H1 (cell line): Measurements from ENCODE around the gene PCCA. TPM values are rescaled to one million over a fixed set of nuclear protein-coding genes. Genes with fewer than 3 reads are reported as not detected.

ENCODE experiments used
- JUND ChIP-seq: IDR thresholded peaks from 2 replicates; pipeline ENCODE4 v1.6.1; 2011; ENCODE audit warnings: mild to moderate bottlenecking, improper control_type of control experiment, low read length
- KDM1A ChIP-seq: fragments of 200-600, 300-600 bp; sonication (generic); IDR thresholded peaks from 2 replicates; pipeline ENCODE4 v1.7.1; 2016; ENCODE audit warnings: mild to moderate bottlenecking, low read length, borderline replicate concordance
- NANOG ChIP-seq: IDR thresholded peaks from 2 replicates; pipeline ENCODE4 v1.6.1; 2011; ENCODE audit warnings: low read length, low read depth, mild to moderate bottlenecking, inconsistent platforms; ENCODE audit not compliant: insufficient read depth, poor library complexity, severe bottlenecking
- POU5F1 ChIP-seq: IDR thresholded peaks from 2 replicates; pipeline ENCODE4 v1.6.1; 2011; ENCODE audit warnings: low read depth, mild to moderate bottlenecking, low read length, moderate library complexity
- SAP30 ChIP-seq: fragments of 300-600 bp; sonication (generic); IDR thresholded peaks from 2 replicates; pipeline ENCODE4 v1.7.1; 2012; ENCODE audit warnings: low read length, moderate library complexity, mild to moderate bottlenecking, inconsistent platforms; ENCODE audit not compliant: insufficient read depth, insufficient replicate concordance
- SP2 ChIP-seq: IDR thresholded peaks from 2 replicates; pipeline ENCODE4 v1.6.1; 2012; ENCODE audit warnings: mild to moderate bottlenecking, low read length, inconsistent platforms
- SP4 ChIP-seq: IDR thresholded peaks from 2 replicates; pipeline ENCODE4 v1.6.1; 2012; ENCODE audit warnings: low read length, inconsistent platforms
- SUZ12 ChIP-seq: fragments of 200-600 bp; sonication (generic); IDR thresholded peaks from 2 replicates; pipeline ENCODE4 v1.6.1; 2012; ENCODE audit warnings: mild to moderate bottlenecking, inconsistent platforms, low read length, moderate library complexity, mixed read lengths
- polyA plus RNA-seq, 7 experiments: library from polyadenylated mRNA; depleted of rRNA in 3 of 7; stranded (reverse) in 5 of 7; unstranded in 2 of 7; fragments of >200 nt in 5 of 7; fragments of 200-250 nt in 2 of 7; gene quantifications; 1 replicate in 5 of 7; 2 replicates in 1 of 7; 4 replicates in 1 of 7; pipeline versions ENCODE4 v1.2.1 to v1.2.3, GENCODE V29; 2011 to 2013; ENCODE audit warnings: missing spikeins in 2 of 7, mixed read lengths in 2 of 7
- total RNA-seq: library from RNA; stranded (reverse); fragmentation: NEBNext Ultra II Directional; extraction: Animal tissue kit (Norgen Biotek cat#: 25700); gene quantifications from 2 replicates; pipeline ENCODE4 v1.2.1, GENCODE V29; 2021
- TF ChIP-seq, protein P1 (sequence below): fragments of 300-600 bp; sonication (generic); IDR thresholded peaks from 2 replicates; pipeline ENCODE4 v1.7.1; 2012; ENCODE audit warnings: low read length, moderate library complexity, mild to moderate bottlenecking, inconsistent platforms; ENCODE audit not compliant: insufficient replicate concordance
- TF ChIP-seq, protein P2 (sequence below): IDR thresholded peaks from 2 replicates; pipeline ENCODE4 v1.6.1; 2011; ENCODE audit warnings: low read length, improper control_type of control experiment

PCCA gene
- total and polyA plus RNA-seq, 2 of the 8 experiments (the other 6 are each of a cell fraction or from before 2014, with no cell fraction given), result 18.4 to 49.8 TPM

DNA sequence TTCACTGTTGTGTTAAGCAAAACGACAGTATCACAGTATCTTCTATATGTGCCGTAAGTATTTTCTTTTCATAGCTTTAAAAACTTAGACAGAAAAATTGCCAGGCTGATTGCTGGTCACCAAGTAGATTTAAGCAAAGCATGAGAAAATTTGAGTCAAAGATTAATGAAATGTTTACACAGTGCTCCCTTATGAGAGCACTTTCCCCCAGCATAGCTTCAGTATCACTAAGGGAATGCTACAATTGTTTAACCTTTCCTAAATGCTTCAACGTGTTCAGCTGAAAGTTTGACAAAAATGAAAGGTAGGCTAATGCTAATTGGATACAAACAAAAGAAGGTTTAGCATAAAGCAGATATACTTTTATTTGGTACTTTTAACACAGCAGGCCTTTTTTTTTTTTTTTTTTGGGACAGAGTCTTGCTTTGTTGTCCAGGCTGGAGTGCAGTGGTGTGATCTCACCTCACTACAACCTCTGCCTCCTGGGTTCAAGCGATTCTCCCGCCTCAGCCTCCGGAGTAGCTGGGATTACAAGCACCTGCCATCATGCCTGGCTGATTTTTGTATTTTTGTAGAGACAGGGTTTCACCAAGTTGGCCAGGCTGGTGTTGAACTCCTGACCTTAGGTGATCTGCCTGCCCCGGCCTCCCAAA is 23.4 kb downstream of the PCCA start (continued):
- TF ChIP-seq, protein P1, sequence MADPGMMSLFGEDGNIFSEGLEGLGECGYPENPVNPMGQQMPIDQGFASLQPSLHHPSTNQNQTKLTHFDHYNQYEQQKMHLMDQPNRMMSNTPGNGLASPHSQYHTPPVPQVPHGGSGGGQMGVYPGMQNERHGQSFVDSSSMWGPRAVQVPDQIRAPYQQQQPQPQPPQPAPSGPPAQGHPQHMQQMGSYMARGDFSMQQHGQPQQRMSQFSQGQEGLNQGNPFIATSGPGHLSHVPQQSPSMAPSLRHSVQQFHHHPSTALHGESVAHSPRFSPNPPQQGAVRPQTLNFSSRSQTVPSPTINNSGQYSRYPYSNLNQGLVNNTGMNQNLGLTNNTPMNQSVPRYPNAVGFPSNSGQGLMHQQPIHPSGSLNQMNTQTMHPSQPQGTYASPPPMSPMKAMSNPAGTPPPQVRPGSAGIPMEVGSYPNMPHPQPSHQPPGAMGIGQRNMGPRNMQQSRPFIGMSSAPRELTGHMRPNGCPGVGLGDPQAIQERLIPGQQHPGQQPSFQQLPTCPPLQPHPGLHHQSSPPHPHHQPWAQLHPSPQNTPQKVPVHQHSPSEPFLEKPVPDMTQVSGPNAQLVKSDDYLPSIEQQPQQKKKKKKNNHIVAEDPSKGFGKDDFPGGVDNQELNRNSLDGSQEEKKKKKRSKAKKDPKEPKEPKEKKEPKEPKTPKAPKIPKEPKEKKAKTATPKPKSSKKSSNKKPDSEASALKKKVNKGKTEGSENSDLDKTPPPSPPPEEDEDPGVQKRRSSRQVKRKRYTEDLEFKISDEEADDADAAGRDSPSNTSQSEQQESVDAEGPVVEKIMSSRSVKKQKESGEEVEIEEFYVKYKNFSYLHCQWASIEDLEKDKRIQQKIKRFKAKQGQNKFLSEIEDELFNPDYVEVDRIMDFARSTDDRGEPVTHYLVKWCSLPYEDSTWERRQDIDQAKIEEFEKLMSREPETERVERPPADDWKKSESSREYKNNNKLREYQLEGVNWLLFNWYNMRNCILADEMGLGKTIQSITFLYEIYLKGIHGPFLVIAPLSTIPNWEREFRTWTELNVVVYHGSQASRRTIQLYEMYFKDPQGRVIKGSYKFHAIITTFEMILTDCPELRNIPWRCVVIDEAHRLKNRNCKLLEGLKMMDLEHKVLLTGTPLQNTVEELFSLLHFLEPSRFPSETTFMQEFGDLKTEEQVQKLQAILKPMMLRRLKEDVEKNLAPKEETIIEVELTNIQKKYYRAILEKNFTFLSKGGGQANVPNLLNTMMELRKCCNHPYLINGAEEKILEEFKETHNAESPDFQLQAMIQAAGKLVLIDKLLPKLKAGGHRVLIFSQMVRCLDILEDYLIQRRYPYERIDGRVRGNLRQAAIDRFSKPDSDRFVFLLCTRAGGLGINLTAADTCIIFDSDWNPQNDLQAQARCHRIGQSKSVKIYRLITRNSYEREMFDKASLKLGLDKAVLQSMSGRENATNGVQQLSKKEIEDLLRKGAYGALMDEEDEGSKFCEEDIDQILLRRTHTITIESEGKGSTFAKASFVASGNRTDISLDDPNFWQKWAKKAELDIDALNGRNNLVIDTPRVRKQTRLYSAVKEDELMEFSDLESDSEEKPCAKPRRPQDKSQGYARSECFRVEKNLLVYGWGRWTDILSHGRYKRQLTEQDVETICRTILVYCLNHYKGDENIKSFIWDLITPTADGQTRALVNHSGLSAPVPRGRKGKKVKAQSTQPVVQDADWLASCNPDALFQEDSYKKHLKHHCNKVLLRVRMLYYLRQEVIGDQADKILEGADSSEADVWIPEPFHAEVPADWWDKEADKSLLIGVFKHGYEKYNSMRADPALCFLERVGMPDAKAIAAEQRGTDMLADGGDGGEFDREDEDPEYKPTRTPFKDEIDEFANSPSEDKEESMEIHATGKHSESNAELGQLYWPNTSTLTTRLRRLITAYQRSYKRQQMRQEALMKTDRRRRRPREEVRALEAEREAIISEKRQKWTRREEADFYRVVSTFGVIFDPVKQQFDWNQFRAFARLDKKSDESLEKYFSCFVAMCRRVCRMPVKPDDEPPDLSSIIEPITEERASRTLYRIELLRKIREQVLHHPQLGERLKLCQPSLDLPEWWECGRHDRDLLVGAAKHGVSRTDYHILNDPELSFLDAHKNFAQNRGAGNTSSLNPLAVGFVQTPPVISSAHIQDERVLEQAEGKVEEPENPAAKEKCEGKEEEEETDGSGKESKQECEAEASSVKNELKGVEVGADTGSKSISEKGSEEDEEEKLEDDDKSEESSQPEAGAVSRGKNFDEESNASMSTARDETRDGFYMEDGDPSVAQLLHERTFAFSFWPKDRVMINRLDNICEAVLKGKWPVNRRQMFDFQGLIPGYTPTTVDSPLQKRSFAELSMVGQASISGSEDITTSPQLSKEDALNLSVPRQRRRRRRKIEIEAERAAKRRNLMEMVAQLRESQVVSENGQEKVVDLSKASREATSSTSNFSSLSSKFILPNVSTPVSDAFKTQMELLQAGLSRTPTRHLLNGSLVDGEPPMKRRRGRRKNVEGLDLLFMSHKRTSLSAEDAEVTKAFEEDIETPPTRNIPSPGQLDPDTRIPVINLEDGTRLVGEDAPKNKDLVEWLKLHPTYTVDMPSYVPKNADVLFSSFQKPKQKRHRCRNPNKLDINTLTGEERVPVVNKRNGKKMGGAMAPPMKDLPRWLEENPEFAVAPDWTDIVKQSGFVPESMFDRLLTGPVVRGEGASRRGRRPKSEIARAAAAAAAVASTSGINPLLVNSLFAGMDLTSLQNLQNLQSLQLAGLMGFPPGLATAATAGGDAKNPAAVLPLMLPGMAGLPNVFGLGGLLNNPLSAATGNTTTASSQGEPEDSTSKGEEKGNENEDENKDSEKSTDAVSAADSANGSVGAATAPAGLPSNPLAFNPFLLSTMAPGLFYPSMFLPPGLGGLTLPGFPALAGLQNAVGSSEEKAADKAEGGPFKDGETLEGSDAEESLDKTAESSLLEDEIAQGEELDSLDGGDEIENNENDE, result no peak
- TF ChIP-seq KDM1A (no peak), SAP30 (no peak), SP4 (no peak), POU5F1 (no peak), NANOG (no peak), SUZ12 (no peak), SP2 (no peak), JUND (no peak)
- TF ChIP-seq, protein P2, sequence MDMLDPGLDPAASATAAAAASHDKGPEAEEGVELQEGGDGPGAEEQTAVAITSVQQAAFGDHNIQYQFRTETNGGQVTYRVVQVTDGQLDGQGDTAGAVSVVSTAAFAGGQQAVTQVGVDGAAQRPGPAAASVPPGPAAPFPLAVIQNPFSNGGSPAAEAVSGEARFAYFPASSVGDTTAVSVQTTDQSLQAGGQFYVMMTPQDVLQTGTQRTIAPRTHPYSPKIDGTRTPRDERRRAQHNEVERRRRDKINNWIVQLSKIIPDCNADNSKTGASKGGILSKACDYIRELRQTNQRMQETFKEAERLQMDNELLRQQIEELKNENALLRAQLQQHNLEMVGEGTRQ, result no peak
